Pons (tissue), 1 donor: ENCODE measurements around the gene RBM27.
"Not testable (repeated sequence)": the region's sequence is repeated elsewhere in the genome, so short reads cannot be mapped to it uniquely, and the experiment has no call there.

Experiments
- DNase-seq: peaks from one replicate; pipeline ENCODE4 v3.0.0-alpha.2; 2016; ENCODE audit warnings: low spot score

The RBM27 gene

DNA sequence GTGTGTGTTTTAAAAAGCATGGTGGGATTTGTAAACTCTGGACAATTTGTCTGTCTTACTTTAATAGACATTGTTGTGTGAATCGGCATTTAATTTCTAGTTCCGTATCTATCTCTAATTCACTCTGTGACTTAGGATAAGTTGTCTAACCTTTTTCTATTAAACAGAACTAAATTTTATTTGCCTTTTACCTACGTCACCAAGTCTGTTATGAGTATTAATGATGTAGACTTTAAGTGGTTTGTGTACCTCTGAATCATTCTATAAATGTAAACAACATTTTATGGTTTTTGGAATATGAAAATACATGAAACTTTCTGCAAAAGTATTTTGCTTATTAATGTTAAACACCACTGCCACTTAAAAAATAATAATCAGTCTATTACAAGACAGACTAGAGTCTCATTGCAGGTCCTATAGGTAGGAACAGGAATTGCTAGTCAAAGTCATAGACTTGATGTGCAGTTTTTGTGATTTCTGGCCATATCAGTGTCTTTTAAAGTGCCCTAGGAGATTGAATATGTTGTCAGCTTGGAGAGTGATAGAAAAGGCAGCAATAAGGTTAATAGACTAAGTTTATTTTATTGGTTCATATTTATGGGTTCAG is 5.6 kb downstream of the RBM27 start:
- DNase-seq, result no peak

DNA sequence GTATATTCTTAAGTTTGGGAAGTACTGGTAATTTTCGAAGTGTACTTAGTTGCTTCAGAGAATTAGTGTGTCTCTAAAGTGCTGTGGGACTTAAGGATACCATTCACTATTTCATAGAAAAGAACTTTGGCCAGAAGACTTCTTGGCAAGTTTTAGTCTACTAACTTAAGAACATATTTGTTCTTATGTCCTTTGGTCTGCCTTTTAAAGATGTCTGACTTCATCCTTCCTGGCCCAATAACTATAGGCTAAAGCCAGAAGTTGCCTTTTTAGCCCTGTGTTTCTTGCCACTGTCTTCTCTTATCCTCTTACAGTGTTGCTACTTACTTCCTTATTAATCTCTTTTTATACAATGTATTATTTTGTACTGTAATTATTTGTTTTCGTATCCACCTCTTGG is 6.3 kb downstream of the RBM27 start:
- no peak for DNase-seq

DNA sequence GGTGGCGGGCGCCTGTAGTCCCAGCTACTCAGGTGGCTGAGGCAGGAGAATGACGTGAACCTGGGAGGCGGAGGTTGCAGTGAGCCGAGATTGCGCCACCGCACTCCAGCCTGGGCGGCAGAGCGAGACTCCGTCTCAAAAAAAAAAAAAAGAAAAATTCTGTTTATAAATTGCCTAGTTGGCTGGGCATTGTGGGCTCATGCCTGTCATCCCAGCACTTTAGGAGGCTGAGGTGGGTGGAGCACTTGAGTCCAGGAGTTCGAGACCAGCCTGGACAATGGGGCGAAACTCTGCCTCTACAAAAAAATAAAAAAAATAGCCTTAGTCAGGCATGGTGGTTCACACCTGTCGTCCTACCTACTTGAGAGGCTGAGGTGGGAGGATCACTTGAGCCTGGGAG is 7.4 kb downstream of the RBM27 start:
- not testable (repeated sequence) for DNase-seq

DNA sequence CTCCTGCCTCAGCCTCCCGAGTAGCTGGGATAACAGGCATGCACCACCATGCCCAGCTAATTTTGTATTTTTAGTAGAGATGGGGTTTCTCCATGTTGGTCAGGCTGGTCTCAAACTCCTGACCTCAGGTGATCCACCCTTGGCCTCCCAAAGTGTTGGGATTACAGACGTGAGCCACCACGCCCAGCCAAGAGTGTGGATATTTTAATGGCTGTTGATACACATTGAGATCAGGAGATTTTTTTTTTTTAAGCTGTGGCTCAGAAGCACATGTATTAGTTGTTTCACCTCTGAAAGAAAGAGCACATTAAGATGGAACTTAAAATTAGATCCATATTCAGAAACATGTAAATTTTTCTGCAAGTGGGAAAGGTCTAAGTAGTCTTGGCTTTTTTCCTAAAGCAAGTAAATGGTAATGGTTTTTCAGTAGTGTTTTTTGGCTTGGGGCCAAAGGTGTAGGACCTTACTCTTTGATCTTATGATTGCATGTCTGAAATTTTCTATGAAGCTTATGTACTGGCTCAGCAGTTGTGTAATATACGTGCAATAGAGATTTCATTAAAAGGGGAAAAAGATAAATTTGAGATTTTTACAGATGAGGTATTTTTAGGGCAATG is 9.9 kb downstream of the RBM27 start:
- DNase-seq, result no peak

DNA sequence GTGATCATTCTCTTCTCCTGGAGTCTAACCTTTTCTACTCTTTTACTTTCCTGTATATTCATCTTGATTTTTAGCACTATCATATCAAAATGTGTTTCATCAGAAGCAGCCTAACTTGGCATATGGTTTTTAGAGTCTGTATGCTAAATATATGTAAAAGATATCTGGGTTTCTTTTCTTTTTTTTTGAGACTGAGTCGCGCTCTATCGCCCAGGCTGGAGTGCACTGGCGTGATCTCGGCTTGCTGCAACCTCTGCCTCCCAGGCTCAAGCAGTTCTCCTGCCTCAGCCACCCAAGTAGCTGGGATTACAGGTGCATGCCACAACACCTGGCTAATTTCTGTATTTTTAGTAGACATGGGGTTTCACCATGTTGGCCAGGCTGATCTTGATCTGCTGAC is 11.5 kb downstream of the RBM27 start:
- not testable (repeated sequence) for DNase-seq

DNA sequence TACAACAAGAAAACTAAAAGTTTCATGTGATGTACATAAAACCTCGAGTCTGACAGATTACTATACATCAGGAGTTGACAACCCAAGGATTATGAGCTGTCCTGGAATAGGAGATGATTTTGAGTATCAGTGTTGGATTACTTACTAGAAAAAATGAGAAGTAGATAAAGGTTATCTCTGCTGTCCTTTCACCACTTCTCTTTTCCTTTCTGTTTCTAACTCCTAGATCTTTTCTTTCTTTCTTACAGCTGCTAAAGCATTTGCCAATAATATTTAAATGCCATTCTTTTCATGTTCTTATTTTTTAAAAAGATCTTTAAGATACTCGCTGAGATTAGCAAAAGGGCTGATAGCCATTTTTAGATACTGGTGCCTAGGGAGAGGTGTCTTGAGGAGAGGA is 14.8 kb downstream of the RBM27 start:
- no peak for DNase-seq

DNA sequence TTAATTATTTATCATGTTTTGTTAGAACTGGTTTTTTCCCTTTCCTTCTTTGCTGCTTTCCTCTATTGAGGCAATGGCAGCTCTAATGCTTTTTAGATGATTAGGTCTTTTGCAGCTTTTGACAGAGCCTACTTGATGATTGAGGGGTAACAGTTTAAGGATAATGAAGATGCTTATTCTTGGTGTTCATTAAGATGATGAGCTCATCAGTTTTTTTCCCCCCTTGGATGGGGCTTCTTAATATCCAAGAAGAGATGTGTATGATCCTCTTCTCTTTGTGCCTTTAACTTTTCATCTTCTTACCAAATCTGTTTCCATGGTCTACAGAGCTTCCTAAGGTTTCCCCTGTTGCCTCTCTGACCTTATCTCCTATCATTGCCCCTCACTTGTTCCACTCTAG is 15.8 kb downstream of the RBM27 start:
- DNase-seq, result no peak

DNA sequence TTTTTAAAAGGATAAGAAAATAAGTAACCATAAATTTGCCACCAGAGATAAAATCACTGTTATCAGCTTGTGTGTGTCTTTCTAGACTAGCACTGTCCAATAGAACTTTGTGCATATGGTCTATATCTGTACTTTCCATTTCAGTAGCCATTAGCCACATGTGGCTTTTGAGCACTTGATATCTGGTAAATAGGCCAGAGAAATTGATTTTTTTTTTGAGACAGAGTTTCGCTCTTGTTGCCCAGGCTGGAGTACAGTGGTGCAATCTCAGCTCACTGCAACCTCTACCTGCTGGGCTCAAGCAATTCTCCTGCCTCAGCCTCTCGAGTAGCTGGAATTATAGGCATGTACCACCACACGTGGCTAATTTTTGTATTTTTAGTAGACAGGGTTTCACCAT is 17.8 kb downstream of the RBM27 start:
- DNase-seq, result no peak

DNA sequence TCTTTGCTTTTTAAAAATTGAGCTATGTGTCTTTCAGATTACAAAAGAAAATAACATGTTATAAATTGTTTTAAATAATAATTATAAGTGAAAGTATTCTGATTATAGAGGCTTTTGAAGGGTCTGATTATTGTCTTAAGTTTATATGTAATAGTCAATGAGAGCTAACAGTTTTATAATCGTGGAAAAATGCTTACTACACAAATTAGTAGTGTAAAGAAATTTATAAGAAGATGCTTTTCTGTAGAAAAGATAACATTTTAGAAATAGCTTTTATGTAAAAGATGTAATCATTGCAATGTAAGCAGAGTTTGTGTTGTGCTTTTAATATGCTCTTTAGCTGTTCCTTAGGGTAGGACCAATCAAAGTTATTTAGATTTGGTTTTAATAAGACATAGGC is 18.6 kb downstream of the RBM27 start:
- DNase-seq, result no peak

DNA sequence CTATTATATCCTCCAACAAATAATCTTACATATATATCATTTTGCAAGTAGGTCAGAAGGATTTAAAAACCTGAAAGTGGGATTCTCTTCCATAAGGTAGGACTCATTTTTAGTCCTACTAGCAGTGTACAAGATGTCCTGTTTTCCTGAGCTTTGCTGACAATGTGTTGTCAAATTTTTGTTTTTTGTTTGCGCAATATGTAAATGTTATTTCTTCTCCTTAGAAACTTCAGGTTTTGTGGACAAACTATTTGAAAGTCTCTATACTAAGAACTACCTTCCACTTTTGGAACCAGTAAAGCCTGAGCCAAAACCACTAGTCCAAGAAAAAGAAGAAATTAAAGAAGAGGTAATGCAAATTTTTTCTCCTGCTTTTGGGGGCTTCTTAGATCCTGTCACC is 19.8 kb downstream of the RBM27 start:
- DNase-seq, result no peak

DNA sequence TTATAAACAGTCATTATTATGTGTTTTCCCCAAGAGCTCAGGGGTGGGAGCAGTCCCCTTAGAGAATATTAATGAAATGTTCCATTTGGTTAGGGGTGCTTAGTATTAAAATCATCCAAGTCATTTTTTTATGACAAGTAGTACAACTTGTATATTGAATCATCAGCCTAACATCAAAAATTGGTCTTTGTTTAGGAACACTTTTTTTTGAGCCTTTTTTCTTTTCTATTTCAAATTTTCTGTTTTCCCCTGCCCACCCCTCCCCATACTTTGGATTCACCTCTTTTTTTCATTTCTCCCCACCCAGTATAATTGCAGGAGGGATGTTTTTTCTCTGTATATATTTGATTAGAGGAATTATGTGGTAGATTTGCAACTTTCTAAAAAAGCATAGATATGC is 25.8 kb downstream of the RBM27 start:
- DNase-seq, result no peak

DNA sequence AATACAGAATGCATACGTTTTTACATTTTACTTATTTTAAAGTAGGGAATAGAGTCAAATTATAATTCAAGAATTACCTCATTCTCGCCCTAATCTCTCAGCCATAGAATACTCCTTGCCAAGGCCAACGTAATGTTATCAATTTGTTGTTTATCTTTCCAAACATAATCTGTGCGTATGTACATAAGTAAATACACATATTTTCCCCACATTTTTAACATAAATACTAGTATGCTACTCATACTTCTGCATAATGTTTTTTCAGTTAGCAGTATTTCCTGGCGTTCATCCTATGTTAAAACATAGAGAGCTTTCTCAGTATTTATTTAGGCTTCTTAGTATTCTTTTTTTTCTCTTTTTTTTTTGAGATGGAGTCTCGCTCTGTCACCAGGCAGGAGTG is 28.8 kb downstream of the RBM27 start:
- DNase-seq, result no peak

DNA sequence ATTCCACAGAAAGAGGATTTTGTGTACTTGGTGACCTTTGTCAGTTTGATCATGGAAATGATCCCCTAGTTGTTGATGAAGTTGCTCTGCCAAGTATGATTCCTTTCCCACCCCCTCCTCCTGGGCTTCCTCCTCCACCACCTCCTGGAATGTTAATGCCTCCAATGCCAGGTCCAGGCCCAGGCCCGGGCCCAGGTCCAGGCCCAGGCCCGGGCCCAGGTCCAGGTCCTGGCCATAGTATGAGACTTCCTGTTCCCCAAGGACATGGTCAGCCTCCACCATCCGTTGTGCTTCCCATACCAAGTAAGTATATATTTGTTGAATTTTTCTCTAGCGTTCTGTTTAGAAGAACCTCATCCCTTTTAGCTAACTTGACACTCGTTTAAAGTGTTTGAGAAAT is 30.0 kb downstream of the RBM27 start:
- DNase-seq, result peak; percentile 9

DNA sequence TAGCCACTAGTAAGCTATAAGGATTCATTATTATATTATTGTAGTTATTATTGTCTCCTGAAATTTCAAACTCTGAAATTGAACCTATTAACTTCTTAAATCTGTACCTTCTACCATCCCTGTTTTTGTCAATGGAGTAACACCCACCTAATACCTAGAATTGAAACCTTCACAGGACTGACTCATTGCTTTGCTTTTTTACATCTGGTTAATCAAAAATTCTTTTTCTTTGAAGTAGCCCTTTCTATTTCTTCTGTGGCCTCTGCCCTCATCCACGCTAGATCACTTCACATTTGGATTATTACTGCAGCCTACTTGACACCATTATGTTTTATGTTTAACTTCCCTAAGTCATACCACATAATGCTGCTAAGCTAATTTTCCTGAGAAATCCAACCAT is 35.6 kb downstream of the RBM27 start:
- no peak for DNase-seq

DNA sequence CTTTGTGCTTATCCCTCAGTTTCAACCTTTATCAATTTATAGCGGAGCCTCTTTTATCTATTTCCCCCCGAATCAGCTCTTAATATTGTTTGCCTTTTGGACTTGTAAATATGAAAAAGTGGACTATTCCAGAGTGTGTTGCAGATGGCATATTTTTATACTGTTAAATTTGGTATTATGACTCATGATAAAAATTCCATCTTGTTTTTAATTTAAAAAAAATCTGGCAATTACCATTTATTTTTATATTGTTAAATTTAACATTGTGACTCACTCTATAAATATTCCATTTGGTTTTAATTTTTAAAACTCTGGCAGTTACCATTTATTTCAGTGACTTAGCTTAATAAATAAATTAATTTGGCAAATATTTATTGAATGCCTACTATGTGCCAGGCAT is 37.5 kb downstream of the RBM27 start:
- DNase-seq, result no peak

DNA sequence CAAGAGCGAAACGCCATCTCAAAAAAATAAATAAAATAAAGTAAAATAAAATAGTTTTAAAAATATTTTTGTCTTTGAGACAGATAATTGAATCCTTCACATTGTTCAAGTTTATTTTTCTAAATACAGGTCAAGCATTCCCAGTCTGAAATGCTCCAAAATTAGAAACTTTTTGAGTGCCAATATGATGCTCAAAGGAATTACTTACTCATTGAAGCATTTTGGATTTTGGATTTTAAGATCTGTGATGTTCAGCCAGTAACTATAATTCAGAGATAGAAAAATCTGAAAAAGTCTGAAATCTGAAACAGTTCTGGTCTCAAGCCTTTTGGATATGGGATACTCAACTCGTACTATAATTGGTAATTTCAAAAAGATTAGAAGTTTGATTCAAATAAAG is 39.8 kb downstream of the RBM27 start:
- no peak for DNase-seq

DNA sequence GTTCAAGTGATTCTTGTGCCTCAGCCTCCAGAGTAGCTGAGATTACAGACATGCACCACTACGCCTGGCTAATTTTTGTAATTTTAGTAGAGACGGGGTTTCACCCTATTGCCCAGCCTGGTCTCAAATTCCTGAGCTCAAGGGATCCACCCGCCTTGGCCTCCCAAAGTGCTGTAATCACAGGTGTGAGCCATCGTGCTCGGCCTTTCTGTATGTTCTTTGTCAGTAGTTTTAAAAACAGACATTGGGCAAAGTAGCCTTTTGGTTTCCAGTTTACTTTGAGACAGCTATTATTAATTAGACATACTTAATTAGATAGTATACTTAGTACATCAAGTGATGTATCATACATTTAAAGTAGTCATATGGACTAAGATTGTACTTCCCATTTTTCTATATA is 45.2 kb downstream of the RBM27 start:
- DNase-seq, result no peak

DNA sequence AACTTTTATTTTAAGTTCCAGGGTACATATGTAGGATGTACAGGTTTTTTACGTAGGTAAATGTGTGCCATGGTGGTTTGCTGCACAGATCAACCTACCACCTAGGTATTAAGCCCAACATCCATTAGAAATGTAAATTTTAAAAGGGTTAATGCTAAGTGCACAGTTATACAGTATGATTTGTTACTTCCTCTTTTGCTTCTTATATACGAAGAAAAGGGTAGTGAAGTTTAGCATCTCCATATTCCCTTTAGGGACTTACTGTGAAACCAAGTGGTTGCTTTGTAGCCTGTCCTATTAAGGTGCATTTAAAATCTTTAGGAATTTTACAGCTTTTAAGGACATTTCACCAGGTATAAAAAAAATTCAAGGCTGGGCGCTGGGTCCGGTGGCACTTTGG is 46.4 kb downstream of the RBM27 start:
- no peak for DNase-seq
